Activated CD4-positive, alpha-beta T cell treated with anti-CD3 and anti-CD28 coated beads for 36 hours (primary cell): ENCODE data around the gene TPSD1. TPM values are rescaled to one million over a fixed set of nuclear protein-coding genes. Genes with fewer than 3 reads are reported as not detected.
"Not testable (repeated sequence)": the region's sequence is repeated elsewhere in the genome, so short reads cannot be mapped to it uniquely, and the experiment has no call there.

ENCODE experiments used
- ATAC-seq: fragments of 200-7000 bp; cut with Tn5 transposase; one replicate; pipeline ENCODE4 v1.10.0; 2021; ENCODE audit warnings: mild to moderate bottlenecking, moderate library complexity
- CTCF ChIA-PET: fragments of 350-600 bp; sonication (Branson Sonifier 250); formaldehyde crosslinking; loops from one replicate; lab custom pipeline; 2021; ENCODE audit warnings: antibody characterized with exemption; lab: Charles Lee
- POLR2A ChIA-PET: fragments of 350-600 bp; sonication (Branson Sonifier 250); formaldehyde crosslinking; loops from one replicate; lab custom pipeline; 2021; ENCODE audit warnings: antibody characterized with exemption, inconsistent platforms; lab: Charles Lee
- DNase-seq: peaks from one replicate; pipeline ENCODE4 v3.0.0-alpha.2; 2020
- H3K27ac Mint-ChIP-seq: one replicate; pipeline ENCODE4 v1.8.0; 2021; ENCODE audit warnings: mixed read lengths
- H3K27me3 Mint-ChIP-seq: one replicate; pipeline ENCODE4 v1.8.0; 2021; ENCODE audit warnings: mixed read lengths
- H3K36me3 Mint-ChIP-seq: one replicate; pipeline ENCODE4 v1.8.0; 2021; ENCODE audit warnings: low read depth, mixed read lengths
- H3K4me1 Mint-ChIP-seq: one replicate; pipeline ENCODE4 v1.8.0; 2021; ENCODE audit warnings: mixed read lengths
- H3K4me3 Mint-ChIP-seq: one replicate; pipeline ENCODE4 v1.8.0; 2021; ENCODE audit warnings: mild to moderate bottlenecking, moderate library complexity, mixed read lengths
- H3K9me3 Mint-ChIP-seq: one replicate; pipeline ENCODE4 v1.8.0; 2021; ENCODE audit warnings: low read depth, mixed read lengths
- intact Hi-C, 2 experiments: fragments of 100-400 bp; cut with DNase I in 1 of 2; cut with micrococcal nuclease in 1 of 2; formaldehyde crosslinking; loops; one replicate each; pipeline versions ENCODE4 v1.14.2 to v1.15.1; 2022 to 2024; cut with DNase I, micrococcal nuclease
- total RNA-seq, 2 experiments: library from RNA; stranded (reverse); gene quantifications; one replicate each; pipeline ENCODE4 v1.2.3, GENCODE V29; 2021

The TPSD1 gene
- total RNA-seq, 2 experiments from 2014 or later, result not detected

DNA sequence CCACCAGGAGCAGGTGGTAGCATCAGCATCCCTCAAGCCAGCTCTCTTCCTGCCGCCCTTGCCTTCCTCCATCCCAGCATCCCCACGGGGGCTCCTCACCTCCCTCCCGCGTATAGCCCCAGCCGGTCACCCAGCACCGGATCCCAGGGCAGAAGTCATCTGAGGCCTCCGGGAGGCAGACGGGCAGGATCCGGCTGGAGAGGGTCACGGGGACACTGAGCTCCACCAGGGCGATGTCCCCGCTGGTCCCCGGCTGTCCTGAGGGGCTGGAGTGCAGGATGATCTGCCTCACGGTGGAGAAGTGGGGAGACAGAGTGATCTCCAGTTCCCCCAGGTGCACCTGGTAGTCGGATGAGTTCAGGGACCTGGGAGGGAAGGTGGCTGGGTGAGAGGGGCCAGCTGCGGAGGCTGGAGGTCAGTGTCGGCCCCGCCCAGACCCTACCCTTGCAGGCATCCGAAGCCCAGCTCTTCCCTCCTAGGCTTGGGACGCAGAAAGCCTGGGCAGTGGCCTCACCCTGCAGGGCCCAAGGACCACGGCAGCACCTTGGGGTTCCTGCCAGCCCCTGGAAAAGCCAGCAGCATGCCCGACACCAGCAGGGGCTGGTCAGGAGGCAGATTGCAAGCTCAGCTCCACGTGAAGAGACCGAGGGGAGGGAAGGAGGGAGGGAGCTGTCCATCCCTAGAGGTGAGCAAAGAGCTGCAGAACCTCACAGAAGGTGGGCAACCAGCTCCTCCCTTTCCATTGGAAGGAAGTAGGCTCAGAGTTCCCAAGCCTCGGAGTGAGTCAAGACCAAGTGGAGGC lies 33.1 kb upstream of the TPSD1 start:
- POLR2A ChIA-PET, result no interaction called here
- no peak for DNase-seq
- CTCF ChIA-PET, result no interaction called here
- Mint-ChIP-seq H3K36me3 (no peaks in the 10 kb centered on the region), H3K27ac (no peak overlapping the region), H3K27me3 (no peaks in the 10 kb centered on the region), H3K4me3 (no peak overlapping the region), H3K4me1 (no peaks in the 10 kb centered on the region), H3K9me3 (no peaks in the 10 kb centered on the region)
- no peak for ATAC-seq
- intact Hi-C loops, result no loop called here

DNA sequence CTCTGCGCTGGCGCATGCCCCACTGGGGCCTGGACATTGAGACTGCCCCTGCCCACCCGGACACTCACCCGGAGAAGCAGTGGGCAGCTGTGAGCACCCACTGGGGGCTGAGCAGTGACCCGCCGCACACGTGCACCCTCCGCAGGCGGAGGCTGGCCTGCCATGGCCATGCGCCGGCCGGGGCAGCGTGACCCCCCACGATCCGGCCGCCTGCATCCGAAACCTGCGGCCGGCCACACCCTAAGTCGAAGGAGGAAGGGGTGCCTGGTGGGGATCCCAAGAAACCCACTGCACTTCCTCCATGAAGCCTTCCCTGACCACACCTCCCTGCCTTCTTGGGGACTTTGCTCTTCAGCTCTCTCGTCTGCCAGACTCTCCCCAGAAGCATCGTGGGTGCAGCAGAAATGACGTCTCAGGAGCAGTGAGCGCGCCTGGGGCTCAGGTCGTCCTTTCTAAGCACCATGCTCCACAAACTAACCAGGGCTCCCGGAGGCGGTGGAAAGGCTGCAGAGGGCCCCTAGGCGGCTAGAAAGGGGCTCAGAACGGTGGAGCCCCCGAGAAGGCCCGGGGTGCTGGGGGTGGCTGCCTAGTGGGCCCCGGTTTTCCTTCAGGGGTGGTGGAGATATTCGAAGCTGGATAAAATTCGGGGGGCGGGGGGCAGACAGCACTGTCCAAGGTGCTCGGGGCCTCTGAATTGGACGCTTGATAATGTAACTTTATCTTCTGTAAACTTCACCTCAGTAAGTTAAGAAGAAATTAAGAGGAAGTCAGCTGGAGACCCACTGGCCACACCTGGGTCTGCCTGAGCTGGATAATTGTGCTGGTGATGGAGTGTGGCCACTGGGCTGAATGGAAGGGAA lies 32.3 kb upstream of the TPSD1 start:
- no peak overlapping the region for H3K4me3 Mint-ChIP-seq
- no peaks in the 10 kb centered on the region for H3K36me3 Mint-ChIP-seq
- no peaks in the 10 kb centered on the region for H3K27me3 Mint-ChIP-seq
- H3K4me1 Mint-ChIP-seq, result no peaks in the 10 kb centered on the region
- intact Hi-C loops, result no loop called here
- no peak overlapping the region for H3K27ac Mint-ChIP-seq
- H3K9me3 Mint-ChIP-seq, result no peaks in the 10 kb centered on the region
- ChIA-PET POLR2A (no interaction called here), CTCF (no interaction called here)
- ATAC-seq, result no peak
- DNase-seq, result no peak

DNA sequence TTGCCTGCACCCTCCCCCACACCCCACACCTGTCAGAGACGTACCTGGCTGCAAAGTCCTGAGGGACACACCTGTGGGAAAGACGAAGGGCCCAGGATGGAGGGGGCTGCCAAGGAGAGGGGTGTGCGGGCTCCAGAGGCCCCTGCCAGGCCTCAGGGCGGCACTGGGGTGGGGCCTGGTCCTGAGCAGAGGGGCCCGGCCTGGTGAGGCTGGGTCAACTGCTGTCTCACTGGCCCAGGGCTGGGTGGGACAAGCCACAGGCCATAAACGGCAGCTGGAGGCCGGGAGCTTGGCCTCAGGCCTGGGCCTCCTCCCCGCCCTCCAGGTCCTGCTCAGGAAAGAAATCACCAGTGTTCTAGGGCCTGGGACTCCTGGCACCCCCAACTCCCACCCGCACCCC lies 31.3 kb upstream of the TPSD1 start:
- Mint-ChIP-seq H3K27me3 (no peaks in the 10 kb centered on the region), H3K4me3 (no peak overlapping the region), H3K36me3 (no peaks in the 10 kb centered on the region), H3K27ac (no peak overlapping the region), H3K9me3 (no peaks in the 10 kb centered on the region), H3K4me1 (no peaks in the 10 kb centered on the region)
- DNase-seq (no peak), ATAC-seq (no peak)
- intact Hi-C loops, result no loop called here
- CTCF ChIA-PET, result no interaction called here
- POLR2A ChIA-PET, result no interaction called here

DNA sequence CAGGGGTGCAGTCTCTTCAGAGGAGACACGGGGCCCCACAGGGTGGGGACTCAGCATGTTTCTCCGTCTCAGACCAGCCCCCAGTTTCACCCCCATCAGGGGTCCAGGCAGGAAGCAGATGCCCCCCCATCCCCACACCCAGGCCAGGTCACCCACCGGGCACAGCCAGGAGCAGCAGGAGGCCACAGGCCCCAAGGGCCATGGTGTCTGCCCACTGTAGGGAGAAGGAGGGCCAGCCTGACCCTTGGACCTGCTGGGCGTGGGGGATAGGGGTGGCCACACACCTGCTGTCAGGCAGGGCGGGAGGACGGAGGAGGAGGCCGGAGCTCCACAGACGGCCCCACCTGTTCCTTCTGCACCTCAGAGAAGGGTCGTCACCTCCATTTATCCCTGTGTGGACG lies 30.8 kb upstream of the TPSD1 start, which contains the start of gene TPSG1:
Gene TPSG1, minus strand, starts transcription at position 218 of the 401 bp plus-strand sequence. Its CDS starts 16 bp downstream, at position 202.
- ChIA-PET CTCF (no interaction called here), POLR2A (no interaction called here)
- intact Hi-C loops, result no loop called here
- no peak within 1 kb of the TSS for H3K27ac Mint-ChIP-seq
- no peaks in the 10 kb centered on the region for H3K9me3 Mint-ChIP-seq
- ATAC-seq, result no peak
- H3K4me3 Mint-ChIP-seq, result no peak within 1 kb of the TSS
- no peaks in the 10 kb centered on the region for H3K36me3 Mint-ChIP-seq
- no peaks in the 10 kb centered on the region for H3K27me3 Mint-ChIP-seq
- DNase-seq, result no peak
- no peaks in the 10 kb centered on the region for H3K4me1 Mint-ChIP-seq

DNA sequence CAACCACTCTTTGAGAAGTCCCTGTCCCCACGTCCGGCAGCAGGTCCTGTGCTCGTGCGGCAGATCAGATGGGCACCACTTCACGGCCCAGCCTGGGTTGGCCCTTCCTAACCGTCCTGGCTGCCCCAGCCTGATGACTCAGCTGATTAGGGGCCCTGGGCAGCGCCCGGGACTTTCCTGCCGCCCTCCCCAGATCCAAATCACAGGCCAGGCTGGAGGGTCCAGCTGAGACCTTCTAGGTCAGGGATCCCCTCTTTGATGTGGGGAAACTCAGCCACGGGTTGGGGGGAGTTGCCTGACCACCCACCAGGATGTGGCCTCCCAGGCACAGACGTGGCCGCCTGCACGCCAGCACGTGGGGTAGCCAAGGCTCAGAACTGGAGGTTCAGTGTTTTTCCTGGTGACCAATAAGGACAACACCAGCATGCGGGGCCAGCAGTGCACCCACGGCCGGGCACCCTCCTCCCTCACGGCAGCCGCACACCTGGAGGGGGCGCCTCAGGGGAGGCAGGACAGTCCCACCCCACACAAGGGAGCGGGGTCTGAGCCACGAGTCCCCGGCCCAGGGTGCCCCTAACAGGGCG lies 30.0 kb upstream of the TPSD1 start:
- CTCF ChIA-PET, POLR2A ChIA-PET, H3K27me3 Mint-ChIP-seq, H3K36me3 Mint-ChIP-seq, H3K27ac Mint-ChIP-seq, H3K4me3 Mint-ChIP-seq, DNase-seq, H3K4me1 Mint-ChIP-seq, H3K9me3 Mint-ChIP-seq, ATAC-seq, intact Hi-C loops: not testable (repeated sequence)

DNA sequence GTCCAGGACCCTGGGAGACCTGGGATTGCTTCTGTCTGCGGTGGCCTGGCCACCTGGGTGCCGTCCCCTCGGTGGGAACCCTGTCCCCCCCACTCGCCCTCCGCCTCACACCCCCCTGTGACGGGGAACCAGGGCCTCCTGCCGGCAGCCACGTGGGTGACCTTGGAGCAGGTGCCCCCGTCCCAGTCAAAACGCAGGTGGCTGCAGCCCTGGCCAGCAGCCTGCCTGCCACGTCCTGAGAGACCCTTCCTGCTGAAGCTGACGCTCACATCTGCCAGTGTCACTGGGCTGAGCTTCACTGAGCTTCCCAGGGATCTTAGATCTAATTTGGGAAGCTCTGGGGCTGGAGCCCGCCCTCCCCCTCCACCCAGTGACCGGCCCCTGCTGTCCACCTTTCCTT lies 29.2 kb upstream of the TPSD1 start:
- H3K9me3 Mint-ChIP-seq, POLR2A ChIA-PET, intact Hi-C loops, ATAC-seq, H3K36me3 Mint-ChIP-seq, H3K27me3 Mint-ChIP-seq, DNase-seq, H3K4me1 Mint-ChIP-seq, H3K27ac Mint-ChIP-seq, CTCF ChIA-PET, H3K4me3 Mint-ChIP-seq: not testable (repeated sequence)

DNA sequence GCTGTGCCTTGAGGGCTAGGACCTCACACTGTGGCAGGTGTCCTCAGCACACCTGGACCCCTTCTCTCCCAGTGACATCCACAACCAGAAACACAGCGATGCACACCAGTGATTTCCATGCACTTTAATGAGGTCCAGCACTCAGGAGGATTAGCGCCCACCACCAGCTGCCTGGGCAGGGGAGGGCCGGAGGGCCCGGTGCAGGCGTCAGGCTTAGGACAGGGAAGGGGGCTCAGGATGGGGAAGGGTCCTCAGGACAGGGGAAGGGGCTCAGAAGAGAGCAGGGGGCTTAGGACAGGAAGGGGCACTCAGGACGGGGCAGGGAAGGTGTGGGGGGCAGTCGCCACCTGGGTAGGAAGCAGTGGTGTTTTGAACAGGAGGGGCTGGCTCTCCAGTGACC lies 27.6 kb upstream of the TPSD1 start:
- CTCF ChIA-PET, H3K4me3 Mint-ChIP-seq, H3K9me3 Mint-ChIP-seq, H3K4me1 Mint-ChIP-seq, H3K27me3 Mint-ChIP-seq, POLR2A ChIA-PET, DNase-seq, H3K36me3 Mint-ChIP-seq, H3K27ac Mint-ChIP-seq, intact Hi-C loops, ATAC-seq: not testable (repeated sequence)

DNA sequence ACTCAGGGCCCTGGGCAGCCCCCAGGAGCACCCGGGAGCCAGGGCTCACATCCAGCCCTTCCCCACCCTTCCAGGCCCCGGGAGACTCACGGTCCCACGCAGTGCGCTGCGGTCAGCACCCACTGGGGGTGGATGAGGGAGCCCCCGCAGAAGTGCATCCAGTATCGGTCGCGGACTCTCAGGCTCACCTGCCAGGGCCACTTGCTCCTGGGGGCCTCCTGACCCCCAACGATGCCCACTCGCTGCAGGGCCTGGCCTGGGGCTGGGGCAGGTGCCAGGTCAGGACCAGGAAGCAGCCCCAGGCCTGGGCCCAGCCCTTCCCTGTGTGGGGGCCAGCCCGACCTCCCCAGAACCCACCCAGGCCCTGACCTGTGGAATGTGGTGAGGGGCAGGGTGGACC lies 26.4 kb upstream of the TPSD1 start:
- ATAC-seq, H3K4me3 Mint-ChIP-seq, H3K27ac Mint-ChIP-seq, POLR2A ChIA-PET, H3K36me3 Mint-ChIP-seq, H3K4me1 Mint-ChIP-seq, CTCF ChIA-PET, DNase-seq, H3K9me3 Mint-ChIP-seq, intact Hi-C loops, H3K27me3 Mint-ChIP-seq: not testable (repeated sequence)

DNA sequence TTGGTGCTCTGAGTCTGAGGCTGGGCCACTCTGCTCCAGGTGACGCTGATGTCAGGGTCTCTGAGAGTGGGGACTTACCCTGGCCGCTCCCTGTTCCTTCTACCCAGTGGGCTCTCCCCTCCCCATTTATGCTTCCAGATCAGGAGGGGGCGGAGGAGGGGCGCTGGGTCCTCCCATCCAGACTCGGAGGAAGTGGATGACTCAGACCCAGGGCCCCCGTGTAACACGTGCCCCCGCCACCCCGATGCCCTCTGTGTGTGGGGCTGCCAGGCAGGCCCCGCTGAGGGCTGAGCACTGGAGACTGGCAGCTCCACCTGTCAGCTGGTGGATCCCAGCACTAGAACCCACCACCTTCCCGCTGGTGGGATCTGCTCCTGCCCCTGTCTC lies 25.8 kb upstream of the TPSD1 start, which contains the start of gene TPSB2:
Gene TPSB2, minus strand, starts transcription at position 101 of the 387 bp plus-strand sequence. CDS start 233 bp downstream, outside the sequence.
- intact Hi-C loops, CTCF ChIA-PET, H3K27ac Mint-ChIP-seq, H3K4me3 Mint-ChIP-seq, H3K9me3 Mint-ChIP-seq, POLR2A ChIA-PET, DNase-seq, H3K36me3 Mint-ChIP-seq, H3K27me3 Mint-ChIP-seq, ATAC-seq, H3K4me1 Mint-ChIP-seq: not testable (repeated sequence)

DNA sequence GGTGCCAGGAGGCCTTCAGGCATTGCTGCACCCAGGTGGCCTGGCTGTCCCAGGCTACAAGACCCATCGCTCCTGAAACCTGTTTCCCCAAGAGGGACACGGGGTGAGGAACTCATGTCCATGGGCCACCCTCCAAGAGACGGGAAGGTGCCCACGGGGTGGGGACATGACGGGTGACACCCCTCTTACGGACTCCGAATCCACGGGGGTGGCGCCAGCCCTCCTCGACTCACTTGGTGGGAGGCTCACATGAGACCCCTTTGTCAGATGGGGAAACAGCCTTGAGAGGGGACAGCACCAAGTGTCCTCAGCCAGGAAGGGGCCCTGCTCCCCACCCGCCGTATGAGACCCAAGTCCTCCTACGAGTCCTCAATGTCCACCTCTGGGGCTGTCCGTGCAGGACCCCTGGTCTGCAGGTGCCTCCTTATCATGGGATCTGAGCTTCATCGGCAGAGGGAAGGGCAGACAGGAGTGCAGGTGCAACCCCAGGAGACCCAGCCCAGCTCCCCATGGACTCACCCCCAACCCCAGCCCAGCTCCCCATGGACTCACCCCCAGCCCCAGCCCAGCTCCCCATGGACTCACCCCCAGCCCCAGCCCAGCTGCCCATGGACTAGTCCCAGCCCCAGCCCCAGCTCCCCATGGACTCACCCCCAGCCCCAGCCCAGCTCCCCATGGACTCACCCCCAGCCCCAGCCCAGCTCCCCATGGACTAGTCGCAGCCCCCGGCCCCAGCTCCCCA lies 25.2 kb upstream of the TPSD1 start:
- H3K27me3 Mint-ChIP-seq, H3K27ac Mint-ChIP-seq, CTCF ChIA-PET, intact Hi-C loops, POLR2A ChIA-PET, H3K4me1 Mint-ChIP-seq, ATAC-seq, H3K9me3 Mint-ChIP-seq, H3K36me3 Mint-ChIP-seq, DNase-seq, H3K4me3 Mint-ChIP-seq: not testable (repeated sequence)

DNA sequence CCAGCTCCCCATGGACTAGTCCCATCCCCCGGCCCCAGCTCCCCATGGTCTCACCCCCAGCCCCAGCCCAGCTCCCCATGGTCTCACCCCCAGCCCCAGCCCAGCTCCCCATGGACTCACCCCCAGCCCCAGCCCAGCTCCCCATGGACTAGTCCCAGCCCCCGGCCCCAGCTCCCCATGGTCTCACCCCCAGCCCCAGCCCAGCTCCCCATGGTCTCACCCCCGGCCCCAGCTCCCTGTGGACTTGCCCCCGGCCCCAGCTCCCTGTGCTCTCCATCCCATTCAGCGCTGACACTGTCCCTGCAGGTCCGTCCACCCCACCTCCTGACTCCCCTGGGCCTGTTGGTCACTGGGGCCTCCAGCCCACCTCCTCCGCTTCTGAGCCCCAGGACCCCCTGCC lies 24.6 kb upstream of the TPSD1 start:
- H3K4me3 Mint-ChIP-seq, result not testable (repeated sequence)

More for the DNA sequence above, 24.6 kb upstream of the TPSD1 start:
- H3K27me3 Mint-ChIP-seq, H3K4me1 Mint-ChIP-seq, CTCF ChIA-PET, intact Hi-C loops, H3K27ac Mint-ChIP-seq, H3K9me3 Mint-ChIP-seq, ATAC-seq, H3K36me3 Mint-ChIP-seq, POLR2A ChIA-PET, DNase-seq: not testable (repeated sequence)
